NCI-H69 (cell line): ENCODE results near the gene RNASET2.

ENCODE experiments used
- DNase-seq: peaks from one replicate; lab custom pipeline; 2025; lab: John Stamatoyannopoulos, UW

Gene RNASET2

DNA sequence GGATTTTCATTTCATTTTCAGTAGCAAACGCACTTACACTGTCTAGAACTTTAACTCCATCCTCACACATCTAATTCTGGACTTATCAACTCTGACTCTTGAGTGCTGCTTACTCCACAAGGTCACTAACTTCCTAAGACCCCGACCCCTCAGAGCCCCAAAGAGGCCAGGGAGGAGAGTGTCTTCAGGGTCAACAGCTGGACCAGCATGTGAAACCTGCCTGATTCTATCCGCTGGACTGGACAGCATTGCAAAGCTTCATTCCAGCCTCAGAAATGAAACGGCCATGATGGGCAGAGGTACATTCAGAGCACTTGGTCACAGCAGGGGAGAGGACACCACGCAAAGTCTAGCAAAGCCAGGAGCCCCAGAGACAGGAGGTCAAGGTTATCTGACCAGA, 9.1 kb downstream of the RNASET2 start:
- DNase-seq = no peak

DNA sequence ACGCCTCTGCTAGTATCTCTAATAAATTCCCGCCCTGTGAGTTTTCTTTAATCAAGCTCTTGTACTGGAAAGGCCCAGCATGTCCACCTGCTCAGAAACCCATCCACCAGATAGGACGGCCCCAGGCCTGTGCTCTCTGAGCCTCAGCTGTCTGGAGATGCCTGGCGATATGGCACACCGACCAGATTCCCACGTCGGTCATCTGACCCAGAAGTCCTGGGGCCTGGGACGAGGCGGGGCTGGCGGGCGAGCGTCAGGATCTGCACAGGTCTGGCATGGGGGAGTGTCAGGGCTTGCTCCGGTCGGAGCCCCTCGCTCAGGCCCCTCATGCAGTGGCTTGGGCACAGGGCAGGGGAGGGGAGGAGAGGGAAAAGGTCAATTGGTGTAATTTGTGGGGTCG, 10.2 kb downstream of the RNASET2 start:
- DNase-seq = no peak

DNA sequence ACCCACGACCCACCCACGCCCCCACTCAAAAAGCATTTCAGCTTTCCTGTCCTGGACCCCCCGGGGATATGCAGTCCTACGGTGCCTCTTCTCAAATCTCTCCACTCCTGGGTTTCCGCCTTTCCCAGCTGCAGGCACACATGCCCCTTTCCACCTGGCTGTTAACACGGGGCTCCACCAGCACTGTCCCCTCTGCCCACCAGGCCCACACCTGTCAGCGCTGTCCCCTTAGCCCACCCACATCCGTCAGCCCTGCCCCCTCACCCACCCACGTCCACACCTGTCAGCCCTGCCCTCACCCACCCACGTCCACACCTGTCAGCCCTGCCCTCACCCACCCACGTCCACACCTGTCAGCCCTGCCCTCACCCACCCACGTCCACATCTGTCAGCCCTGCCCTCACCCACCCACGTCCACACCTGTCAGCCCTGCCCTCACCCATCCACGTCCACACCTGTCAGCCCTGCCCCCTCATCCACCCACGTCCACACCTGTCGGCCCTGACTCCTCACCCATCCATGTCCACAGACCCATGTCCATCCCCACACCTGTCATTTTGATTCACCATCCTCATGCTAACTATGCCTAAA, 11.6 kb downstream of the RNASET2 start:
- DNase-seq = no peak

DNA sequence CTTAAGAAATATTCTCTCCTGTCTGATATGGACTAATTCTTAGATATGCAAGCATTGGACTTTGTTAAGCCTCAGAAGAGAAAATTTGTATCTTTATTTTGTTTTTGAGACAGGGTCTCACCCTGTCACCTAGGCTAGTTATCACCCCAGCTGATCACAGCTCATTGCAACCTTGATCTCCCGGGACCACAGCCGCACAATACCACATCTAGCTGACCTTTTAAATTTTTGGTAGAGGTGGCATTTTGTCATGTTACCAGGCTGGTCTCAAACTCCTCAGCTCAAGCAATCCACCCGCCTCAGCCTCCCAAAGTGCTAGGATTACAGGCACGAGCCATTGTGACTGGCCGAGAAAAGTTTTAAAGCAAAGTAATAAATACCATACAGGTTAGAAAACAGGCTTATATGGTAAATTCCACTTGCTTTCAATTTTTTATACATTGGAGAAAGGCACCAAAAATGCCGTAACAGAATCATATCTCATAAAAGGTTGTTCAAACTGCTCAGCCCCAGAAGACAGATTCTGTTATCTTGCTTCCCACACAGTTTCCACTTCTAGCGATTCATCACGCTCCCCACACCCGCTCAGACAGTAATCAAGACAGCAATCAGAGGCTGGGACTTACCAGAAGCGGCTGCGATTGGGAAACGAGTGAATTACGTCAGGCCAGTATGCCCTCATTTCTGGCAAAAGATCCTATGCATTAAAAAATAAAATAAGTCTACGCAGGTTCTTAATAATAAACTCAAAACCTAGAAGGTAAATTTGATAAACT, 13.8 kb downstream of the RNASET2 start:
- DNase-seq = no peak

DNA sequence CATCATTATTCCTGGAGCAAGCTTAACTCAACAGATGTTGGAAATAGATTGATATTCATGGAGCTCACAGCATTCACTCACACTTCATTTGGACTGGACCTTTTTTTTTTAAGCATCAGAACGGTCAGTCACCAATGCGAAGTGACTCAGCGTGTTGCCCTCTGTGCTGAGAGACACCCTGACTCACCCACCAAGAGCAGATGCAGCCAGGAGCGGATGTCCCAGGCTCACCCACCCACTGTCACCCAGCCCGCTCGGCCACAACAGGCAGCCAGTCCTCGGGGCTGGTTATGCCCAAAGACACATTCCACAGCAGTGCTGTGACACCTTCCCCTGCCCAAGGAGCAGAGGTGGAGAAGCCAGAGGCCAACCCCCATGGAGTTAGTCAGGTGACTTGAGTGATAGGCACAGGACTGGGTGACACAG, 15.7 kb downstream of the RNASET2 start:
- no peak for DNase-seq

DNA sequence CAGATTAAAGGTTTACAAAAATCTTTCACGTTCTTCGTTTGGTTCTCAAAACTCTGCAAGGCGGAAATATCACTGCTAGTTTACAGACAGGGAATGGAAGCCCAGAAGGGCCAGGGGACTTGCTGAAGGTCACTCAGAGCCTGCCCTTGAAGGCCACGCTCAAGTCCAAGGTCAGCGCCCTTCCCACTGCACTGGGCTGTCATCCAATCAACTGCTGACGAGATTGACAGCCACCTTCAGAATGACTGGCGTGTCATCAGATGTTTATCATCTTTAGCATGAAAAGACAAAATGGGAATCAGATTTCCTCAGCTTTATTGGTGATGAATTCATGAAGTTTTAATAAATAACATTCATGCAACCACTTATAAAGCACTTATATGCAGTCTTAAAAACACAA, 16.5 kb downstream of the RNASET2 start:
- no peak for DNase-seq

DNA sequence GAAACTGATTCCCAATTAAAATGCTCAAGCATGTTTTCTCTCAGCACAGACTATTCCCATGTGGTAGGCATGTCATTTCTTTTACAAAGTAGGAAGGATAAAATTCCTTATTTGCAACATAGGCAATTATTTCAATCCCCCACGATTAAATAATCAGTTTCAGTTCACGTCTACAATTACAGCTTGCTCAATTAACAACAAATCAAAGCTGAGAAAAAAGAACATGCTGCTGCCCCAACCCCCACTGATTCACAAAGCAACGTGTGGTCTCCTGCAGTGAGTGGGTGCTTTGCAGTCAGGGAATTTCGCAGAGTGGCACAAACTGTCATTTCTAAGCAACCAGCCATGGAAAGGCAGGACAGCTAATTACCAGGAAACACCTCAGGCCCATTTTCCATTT, 17.0 kb downstream of the RNASET2 start:
- DNase-seq = peak; percentile 88

DNA sequence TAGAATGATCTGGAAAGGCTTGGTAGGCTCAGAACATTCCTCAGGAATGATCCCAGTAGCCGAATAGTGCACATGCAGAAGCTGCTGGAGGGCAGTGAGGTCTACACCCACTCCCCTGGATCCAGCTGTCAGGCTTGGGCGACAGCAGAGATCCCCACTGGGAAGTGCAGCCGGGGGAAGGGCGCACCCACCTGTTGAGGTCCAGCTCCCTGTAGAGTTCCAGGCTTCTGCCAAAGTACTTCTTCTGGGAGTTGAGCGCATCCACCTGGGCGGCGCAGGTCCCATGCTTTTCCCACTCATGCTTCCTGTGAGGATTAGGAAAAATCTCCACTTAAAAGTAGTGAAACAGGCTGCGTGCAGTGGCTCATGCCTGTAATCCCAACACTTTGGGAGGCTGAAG, 17.6 kb downstream of the RNASET2 start:
- DNase-seq = peak; percentile 17

DNA sequence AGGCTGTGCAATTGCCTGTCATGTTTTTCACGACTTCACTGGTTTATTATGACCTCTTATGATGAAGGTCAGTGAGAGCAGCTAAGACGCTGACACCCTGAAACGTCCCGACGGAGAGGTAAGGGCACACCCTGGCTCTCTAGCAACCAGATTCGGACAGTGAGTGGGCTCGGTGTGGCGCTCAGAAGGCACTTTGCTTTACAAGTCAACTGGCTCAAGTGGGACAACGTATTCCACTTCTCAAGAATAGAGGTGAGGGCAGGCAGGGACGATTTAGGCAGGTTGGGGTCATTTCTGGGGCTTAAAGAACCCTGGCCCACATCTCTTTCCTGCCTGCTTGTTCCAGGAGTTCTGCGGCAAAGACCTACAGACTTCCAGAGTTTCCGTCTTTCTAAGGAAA, 18.2 kb downstream of the RNASET2 start:
- no peak for DNase-seq

DNA sequence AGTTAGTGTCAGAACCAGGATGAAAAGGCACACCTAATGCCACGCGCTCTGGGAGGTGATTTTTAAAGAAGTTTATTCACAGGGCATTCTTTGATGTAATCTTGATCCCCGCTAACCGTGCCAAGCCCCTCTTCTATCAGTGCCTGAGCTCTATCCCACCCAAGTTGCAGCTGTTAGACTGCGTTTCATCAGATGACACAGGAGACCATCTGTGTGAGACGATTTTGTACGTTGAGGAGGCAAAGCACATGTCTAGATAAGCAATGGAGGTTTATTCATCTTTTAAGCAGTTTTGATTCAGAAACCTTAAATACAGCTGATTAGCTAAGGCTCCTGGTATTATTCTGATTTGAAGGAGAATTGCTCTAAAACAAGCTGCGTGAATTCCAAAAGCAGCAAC, 18.6 kb downstream of the RNASET2 start:
- DNase-seq = no peak

DNA sequence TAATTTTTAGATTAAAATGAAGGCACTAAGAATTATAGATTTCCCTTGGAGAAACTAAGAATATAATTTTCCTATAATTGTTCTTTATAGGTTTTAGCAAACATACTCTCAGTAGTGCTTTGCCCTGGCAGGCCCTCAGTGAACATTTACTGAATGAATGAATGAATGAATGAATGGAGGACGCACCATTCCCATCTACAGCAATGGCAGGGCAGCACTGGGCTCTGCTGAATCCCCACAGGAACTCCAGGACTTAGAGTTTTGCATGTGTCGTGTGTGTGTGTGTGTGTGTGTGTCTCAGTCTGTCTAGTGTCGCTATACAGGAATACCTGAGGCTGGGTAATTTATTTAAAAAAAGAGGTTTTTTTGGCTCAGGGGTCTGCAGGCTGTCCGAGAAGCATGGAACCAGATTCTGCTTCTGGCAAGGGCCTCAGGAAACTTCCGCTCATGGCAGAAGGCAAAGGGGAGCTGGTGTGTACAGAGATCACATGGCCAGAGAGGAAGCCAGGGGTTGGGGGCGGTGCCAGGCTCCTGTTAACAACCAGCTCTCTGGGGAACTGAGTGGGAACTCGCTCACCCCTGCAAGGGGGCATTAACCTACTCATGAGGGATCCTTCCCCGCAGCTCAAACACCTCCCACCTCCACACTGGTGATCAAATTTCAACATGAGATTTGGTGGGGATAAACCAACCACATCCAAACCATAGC, 20.1 kb downstream of the RNASET2 start:
- peak; percentile 49 for DNase-seq

DNA sequence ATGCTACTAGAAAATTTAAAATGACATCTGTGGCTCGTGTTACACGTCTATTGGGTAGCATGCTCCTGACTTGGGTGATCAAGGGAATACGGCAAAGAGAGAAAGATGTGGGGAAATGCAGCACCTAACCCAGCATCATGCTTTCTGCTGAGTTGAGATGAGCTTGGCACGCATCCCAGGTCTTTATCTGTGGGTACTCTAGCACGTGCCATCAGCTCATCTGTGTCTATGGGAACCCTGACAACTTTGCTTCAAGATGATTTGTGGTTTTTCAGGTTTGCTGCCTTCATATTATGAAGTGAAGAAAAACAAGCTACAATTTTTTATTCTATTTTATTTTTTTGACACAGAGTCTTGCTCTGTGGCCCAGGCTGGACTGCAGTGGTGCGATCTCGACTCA, 21.0 kb downstream of the RNASET2 start:
- no peak for DNase-seq

DNA sequence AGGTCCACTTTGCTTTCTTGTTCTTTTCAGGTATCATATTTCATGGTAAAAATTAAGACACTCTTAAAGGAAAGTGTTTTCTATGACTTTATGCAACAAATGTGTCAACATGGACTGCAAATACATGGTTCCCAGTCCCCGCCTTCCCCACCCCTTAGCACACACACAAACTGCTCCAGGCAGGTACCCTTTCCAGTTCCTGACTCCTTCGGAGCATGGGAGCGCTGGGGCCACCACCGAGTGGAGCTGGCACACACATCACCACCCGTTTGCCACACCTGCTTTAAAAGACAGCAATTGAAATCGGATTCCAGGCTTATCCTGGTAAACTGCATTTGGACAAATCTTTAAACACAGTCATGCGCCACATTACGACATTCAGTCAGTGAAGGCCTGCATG, 22.2 kb downstream of the RNASET2 start:
- DNase-seq = no peak

DNA sequence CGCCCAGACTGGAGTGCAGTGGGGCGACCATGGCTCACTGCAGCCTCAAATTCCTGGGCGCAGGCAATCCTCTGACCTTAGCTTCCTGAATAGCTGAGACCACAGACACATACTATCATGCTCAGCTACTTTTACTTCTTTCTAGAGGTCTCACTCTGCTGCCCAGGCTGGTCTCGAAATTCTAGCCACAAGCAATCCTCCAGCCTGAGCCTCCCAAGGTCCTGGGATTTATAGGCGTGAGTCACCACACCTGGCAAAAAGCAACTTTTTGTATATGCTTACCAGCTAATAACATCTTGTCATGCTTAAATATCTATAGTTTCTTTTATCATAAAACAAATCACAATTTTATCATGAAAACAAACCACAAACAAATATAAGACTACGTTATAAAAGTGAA, 23.0 kb downstream of the RNASET2 start:
- no peak for DNase-seq

DNA sequence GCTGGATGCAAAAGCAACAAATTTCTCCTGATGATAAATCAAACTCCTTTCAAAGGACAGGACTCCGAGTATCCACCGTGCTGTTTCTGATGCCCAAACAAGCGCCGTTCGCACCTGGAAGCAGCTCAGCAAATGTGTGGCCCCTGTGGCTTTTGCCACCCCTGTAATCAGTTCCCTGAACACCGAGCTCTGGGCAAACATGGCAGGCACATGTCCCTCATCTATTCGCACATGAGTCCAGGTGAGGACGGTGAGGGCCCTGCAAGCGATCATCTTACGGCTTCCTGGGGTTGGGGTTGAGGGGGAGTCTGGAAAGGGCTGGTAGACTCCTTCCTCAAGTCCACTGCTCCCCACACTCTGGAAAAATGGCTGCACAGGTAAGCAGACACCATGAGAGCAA, 23.7 kb downstream of the RNASET2 start:
- DNase-seq = no peak

DNA sequence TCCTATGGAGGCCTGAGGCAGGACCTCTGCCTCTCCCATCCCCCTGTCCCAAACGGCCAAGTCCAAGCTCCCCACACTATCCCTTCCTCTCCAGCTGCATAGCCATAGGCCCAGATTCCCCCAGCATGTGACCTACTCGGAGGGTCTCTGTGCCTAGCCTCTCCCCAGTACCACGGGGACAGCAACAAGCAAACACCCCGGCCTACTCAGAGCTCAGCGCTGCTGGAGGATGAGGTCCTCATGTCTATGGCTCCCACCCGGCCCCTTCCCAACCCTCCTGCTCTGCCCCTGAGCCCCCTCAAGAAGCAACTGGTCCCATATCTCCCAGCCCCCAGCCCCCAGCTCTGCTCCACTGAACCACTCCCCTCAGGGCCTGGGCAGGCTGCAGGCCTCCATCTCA, 24.2 kb downstream of the RNASET2 start:
- DNase-seq = no peak

DNA sequence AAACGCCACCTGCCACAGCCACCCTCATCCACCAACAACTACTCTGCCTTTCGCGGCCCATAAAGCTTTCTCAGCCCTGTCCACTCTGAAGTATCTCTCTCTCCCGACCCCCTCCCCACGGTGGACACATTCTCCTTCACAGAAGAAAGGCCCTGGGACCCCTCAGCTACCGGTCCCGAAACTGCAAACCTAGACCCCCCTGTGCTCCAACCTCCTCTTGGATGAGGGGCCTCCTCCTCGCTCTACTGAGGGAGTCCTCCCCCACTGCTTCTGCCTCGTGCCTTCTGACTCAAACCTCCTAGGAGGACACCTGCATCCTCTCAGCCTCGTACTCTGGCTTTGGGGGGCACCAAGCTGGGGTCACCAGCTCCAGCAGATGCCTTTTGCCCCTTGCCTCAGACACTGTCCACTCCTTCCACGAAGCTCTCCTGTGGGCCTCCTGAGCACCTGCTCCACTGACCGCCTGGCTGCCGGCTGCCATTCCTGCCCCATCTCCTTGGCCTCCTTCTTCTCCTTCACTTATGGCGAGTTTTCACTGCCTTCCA, 24.9 kb downstream of the RNASET2 start:
- DNase-seq = no peak

DNA sequence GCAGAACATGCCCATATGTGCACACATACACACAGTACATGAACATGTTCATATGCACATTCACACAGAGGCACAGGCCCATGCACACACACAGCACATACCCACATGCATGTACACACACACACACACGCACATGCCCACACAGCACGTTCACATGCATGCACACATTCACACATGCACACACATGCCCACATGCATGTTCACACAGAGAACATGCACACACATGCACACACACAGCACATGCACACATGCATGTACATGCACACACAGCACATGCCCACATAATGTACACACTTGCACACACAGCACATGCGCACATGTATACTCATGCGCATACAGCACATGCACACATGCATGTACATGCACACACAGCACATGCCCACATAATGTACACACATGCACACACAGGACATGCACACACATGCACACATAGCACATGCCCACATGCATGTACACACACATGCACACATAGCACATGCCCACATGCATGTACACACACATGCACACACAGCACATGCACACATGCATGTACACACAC, 25.9 kb downstream of the RNASET2 start:
- DNase-seq = no peak

DNA sequence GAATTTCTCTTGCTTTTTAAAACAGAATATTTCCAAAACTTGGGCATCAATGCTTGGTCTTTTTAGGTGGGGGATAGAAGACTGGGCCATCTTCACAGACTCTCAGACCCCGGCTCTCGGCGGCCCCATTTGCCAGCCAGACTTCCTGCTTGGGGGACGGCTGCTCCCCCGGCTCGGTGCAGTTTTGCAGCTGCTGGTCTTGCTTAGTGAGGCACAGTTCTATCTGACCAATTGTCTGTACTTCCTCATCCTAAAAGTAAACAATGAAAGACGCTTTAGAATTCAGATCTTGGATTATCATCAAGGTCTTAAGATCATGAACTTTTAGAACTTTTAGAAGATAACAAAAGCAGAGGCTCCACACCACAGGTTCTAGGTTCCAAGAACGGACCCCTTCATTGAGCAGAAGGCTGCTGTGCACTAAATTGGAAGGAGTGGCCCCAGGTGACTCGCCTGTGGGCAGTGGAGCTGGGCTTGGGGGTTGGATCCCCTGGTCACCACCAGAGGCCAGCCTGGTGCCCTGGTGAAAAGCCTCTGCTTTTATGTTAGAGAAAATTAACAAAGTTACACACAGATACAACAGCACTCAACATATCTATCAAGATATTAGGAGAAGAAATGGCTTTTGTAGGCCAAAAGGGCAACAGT, 26.7 kb downstream of the RNASET2 start:
- no peak for DNase-seq

DNA sequence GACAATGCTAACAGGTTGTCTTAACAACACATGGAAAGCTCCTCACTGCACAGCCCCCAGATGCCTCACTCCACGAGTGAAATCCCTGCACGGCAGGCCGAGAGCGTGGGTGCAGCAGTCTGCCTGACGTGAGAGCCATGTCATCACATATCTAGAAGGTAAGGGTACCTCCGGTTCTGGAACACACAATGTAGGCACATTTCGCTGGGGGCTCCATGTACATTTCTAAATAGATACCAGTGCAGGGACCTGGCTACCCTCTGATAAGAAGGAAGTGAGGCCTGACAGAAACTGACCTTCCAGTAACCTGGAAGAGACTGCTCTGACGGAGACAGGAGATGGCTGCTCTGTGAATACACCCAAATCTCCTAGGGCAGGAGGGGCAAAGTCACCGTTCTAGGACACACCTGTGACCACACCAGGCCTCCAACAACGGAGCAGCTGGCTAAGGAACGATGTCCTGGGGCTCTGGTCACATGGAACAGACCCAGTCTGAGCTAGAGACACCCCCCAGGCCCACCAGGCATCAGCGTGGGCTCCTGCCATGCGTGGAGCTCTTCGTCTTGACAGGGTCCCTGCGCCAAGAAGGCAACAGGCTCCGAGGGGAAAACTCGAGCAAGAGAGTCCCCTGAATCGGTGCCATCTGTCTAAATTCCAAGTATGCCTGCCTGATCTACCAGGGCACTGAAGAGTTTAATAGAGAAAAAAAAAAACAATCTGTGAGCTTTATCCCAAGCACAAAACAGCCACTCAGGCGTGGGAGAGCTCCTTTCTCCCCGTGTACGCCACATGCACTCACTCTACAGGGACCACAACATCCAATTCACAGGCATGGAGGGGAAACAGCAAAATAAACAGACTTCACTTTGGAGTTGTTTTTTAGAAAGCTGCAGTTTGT, 27.5 kb downstream of the RNASET2 start:
- no peak for DNase-seq

DNA sequence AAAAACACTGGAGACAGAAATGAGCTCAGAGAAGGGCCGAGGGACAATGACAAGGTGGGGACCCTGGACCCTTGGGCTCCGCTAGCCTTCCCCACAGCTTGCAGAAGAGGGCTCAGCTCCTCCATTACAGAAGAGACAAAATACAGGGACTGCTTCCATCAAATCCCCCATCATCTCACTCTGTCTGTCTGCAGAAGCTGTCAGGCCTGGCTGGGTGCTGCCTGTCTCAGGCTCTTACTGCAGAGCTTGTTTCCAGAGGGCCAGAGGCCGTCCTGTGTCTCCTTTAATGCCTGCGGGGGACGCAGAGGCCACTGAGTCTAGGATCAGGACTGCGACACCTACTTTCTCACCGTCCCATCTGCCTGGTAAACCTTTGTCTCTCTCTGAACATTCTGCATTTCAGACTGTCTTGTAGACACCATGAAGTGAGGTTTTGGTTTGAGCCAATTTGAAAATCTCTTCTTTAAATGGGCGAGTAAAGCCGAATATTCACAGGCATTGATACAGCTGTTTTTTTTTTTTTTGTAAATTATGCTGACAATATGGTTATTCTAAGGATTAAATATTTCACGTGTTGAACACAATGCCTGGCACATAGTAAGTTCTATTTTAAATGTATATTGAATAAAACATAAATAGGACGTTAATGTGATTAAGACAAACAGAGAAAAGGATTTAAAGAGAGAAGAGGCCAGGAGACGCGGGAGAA, 28.3 kb downstream of the RNASET2 start:
- DNase-seq = no peak
